Measurements from ENCODE around the gene ABHD3.

DNA sequence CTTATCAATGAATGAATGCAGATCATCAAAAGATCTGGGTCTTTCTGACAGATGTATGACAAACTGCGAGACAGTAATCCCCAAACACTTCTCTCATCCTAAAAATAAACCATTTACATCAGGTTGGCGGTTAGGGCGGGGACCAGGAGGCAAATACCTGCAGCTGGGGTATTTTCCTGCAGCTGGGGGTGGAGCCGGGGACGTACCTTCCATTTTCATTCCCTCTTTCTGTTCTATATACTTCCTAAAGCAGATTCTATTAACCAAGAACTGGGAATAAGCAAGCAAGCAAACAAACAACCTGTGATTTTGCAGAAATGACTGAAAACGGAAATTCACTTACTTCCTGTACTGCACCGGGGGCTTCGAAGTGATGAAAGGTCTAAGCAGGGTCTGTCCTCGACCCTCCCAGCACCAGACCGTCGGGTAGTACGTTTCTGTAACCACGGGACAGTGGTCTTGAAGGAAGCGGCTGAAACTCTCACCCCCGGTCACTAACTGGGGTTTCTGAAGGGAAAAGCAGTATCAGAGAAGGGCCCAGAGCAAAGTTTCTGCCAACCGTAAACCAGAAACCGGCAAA, 1.2 kb downstream of the ABHD3 start:
- TF ChIP-seq, protein P1, sequence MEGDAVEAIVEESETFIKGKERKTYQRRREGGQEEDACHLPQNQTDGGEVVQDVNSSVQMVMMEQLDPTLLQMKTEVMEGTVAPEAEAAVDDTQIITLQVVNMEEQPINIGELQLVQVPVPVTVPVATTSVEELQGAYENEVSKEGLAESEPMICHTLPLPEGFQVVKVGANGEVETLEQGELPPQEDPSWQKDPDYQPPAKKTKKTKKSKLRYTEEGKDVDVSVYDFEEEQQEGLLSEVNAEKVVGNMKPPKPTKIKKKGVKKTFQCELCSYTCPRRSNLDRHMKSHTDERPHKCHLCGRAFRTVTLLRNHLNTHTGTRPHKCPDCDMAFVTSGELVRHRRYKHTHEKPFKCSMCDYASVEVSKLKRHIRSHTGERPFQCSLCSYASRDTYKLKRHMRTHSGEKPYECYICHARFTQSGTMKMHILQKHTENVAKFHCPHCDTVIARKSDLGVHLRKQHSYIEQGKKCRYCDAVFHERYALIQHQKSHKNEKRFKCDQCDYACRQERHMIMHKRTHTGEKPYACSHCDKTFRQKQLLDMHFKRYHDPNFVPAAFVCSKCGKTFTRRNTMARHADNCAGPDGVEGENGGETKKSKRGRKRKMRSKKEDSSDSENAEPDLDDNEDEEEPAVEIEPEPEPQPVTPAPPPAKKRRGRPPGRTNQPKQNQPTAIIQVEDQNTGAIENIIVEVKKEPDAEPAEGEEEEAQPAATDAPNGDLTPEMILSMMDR (IDR thresholded peaks at IDR 0.05), result no peak
- TF ChIP-seq POLR2A (IDR thresholded peaks at IDR 0.05), result no peak
